HCT116 (cell line): Measurements from ENCODE around the gene PGAP6. TPM values are rescaled to one million over a fixed set of nuclear protein-coding genes. Genes with fewer than 3 reads are reported as not detected.

Experiments used
- total RNA-seq: library from RNA; stranded (reverse); gene quantifications from one replicate; pipeline ENCODE4 v1.2.1, GENCODE V29; 2021; ENCODE audit not compliant: unreplicated experiment

PGAP6 gene
- total RNA-seq, 1 experiment from 2014 or later, result 35.4 TPM

Other genes with a start within 250 kb of the PGAP6 start
- gene NPRL3, start 243.3 kb downstream of the PGAP6 start, total RNA-seq, result 32.0 TPM
- gene HBZ, start 229.3 kb downstream of the PGAP6 start, total RNA-seq, result not detected
- not detected for gene HBM, start 216.0 kb downstream of the PGAP6 start, total RNA-seq
- 3.0 TPM for gene HBA2, start 209.1 kb downstream of the PGAP6 start, total RNA-seq
- 4.9 TPM for gene HBA1, start 205.3 kb downstream of the PGAP6 start, total RNA-seq
- not detected for gene HBQ1, start 201.5 kb downstream of the PGAP6 start, total RNA-seq
- gene LUC7L, start 152.5 kb downstream of the PGAP6 start, total RNA-seq, result 50.5 TPM
- gene FAM234A, start 147.2 kb downstream of the PGAP6 start, total RNA-seq, result 36.4 TPM
- not detected for gene RGS11, start 106.0 kb downstream of the PGAP6 start, total RNA-seq
- gene ARHGDIG, start 101.4 kb downstream of the PGAP6 start, total RNA-seq, result not detected
- gene PDIA2, start 98.8 kb downstream of the PGAP6 start, total RNA-seq, result 0.93 TPM
- gene AXIN1, start 29.3 kb downstream of the PGAP6 start, total RNA-seq, result 20.2 TPM
- 61.4 TPM for gene MRPL28, start 11.4 kb downstream of the PGAP6 start, total RNA-seq
- 68.2 TPM for gene NME4, start 15.2 kb upstream of the PGAP6 start, total RNA-seq
- gene DECR2, start 19.9 kb upstream of the PGAP6 start, total RNA-seq, result 17.1 TPM
- gene RAB11FIP3, start 43.7 kb upstream of the PGAP6 start, total RNA-seq, result 12.8 TPM
- 39.0 TPM for gene CAPN15, start 145.7 kb upstream of the PGAP6 start, total RNA-seq
- gene PRR35, start 178.4 kb upstream of the PGAP6 start, total RNA-seq, result not detected
- gene NHLRC4, start 185.0 kb upstream of the PGAP6 start, total RNA-seq, result 0.22 TPM
- 21.0 TPM for gene PIGQ, start 188.0 kb upstream of the PGAP6 start, total RNA-seq
- gene RAB40C, start 208.1 kb upstream of the PGAP6 start, total RNA-seq, result 14.1 TPM
- gene WFIKKN1, start 249.0 kb upstream of the PGAP6 start, total RNA-seq, result 0.47 TPM